HG02885 (cell line): ENCODE data around the gene WNT6.

Source experiments
- ATAC-seq: cut with Tn5 transposase; IDR thresholded peaks from one replicate; pipeline ENCODE4 v1.9.1; 2021; ENCODE audit warnings: mild to moderate bottlenecking; ENCODE audit not compliant: unreplicated experiment, poor library complexity

The WNT6 gene

GRCh38 chr2:218889937-218890336, 30.3 kb downstream of the WNT6 start:
- no peak for ATAC-seq

GRCh38 chr2:218890369-218890768, 30.8 kb downstream of the WNT6 start:
- no peak for ATAC-seq

- no peak for ATAC-seq
These were observed 31.9 kb downstream of the WNT6 start for GRCh38 chr2:218891275-218892135.

GRCh38 chr2:218892693-218893348, 33.2 kb downstream of the WNT6 start:
- peak; percentile 46 for ATAC-seq

GRCh38 chr2:218893349-218894150, 33.9 kb downstream of the WNT6 start:
- no peak for ATAC-seq

GRCh38 chr2:218894151-218894879, 34.7 kb downstream of the WNT6 start:
- ATAC-seq, result no peak

- no peak for ATAC-seq
These were observed 35.2 kb downstream of the WNT6 start for GRCh38 chr2:218894880-218895157.

- no peak for ATAC-seq
These were observed 35.7 kb downstream of the WNT6 start for GRCh38 chr2:218895326-218895725.

GRCh38 chr2:218895759-218896500, 36.3 kb downstream of the WNT6 start:
- ATAC-seq, result peak; percentile 6

- ATAC-seq, result peak; percentile 65
These were observed 37.1 kb downstream of the WNT6 start for GRCh38 chr2:218896501-218897393.

GRCh38 chr2:218897394-218898108, 37.9 kb downstream of the WNT6 start:
- ATAC-seq, result no peak

GRCh38 chr2:218898109-218898878, 38.7 kb downstream of the WNT6 start:
- ATAC-seq, result peak; percentile 50

- ATAC-seq, result no peak
These were observed 39.5 kb downstream of the WNT6 start for GRCh38 chr2:218899147-218899546.

GRCh38 chr2:218902427-218902826, 42.8 kb downstream of the WNT6 start:
- ATAC-seq, result no peak

GRCh38 chr2:218904176-218904575, 44.6 kb downstream of the WNT6 start:
- ATAC-seq, result no peak

GRCh38 chr2:218908721-218909619, 49.4 kb downstream of the WNT6 start:
- ATAC-seq, result peak; percentile 94
